Karpas-422 (cell line): ENCODE measurements around the gene XPR1. TPM values are rescaled to one million over a fixed set of nuclear protein-coding genes. Genes with fewer than 3 reads are reported as not detected.

Source experiments
- DNase-seq: peaks from one replicate; pipeline ENCODE4 v3.0.0-alpha.2; 2015
- H2AFZ ChIP-seq: fragments of 200-600 bp; sonication (generic); 2 replicates; pipeline ENCODE4 v1.6.1; 2014; ENCODE audit warnings: antibody characterized with exemption, low read length, mixed read lengths
- H3K27ac ChIP-seq: fragments of 200-600 bp; sonication (generic); 2 replicates; pipeline ENCODE4 v1.5.1; 2014; ENCODE audit warnings: mild to moderate bottlenecking, low read length, moderate library complexity
- H3K27me3 ChIP-seq: fragments of 200-600 bp; sonication (generic); 2 replicates; pipeline ENCODE4 v1.6.1; 2014; ENCODE audit warnings: low read length, mixed read lengths
- H3K36me3 ChIP-seq: fragments of 200-600 bp; sonication (generic); 2 replicates; pipeline ENCODE4 v1.6.1; 2014; ENCODE audit warnings: low read length, mixed read lengths; ENCODE audit not compliant: insufficient read depth
- H3K4me1 ChIP-seq: fragments of 200-600 bp; sonication (generic); 2 replicates; pipeline ENCODE4 v1.6.1; 2014; ENCODE audit warnings: mild to moderate bottlenecking, low read length, mixed read lengths
- H3K4me2 ChIP-seq: fragments of 200-600 bp; sonication (generic); 2 replicates; pipeline ENCODE4 v1.6.1; 2014; ENCODE audit warnings: low read length, low read depth, mild to moderate bottlenecking; ENCODE audit not compliant: poor library complexity, severe bottlenecking
- H3K4me3 ChIP-seq: fragments of 200-600 bp; sonication (generic); 2 replicates; pipeline ENCODE4 v1.5.1; 2014; ENCODE audit warnings: mild to moderate bottlenecking, antibody characterized with exemption, low read length, mixed read lengths
- H3K79me2 ChIP-seq: fragments of 200-600 bp; sonication (generic); 2 replicates; pipeline ENCODE4 v1.6.1; 2014; ENCODE audit warnings: mild to moderate bottlenecking, low read length, mixed read lengths
- H3K9ac ChIP-seq: fragments of 200-600 bp; sonication (generic); 2 replicates; pipeline ENCODE4 v1.6.0; 2014; ENCODE audit warnings: low read length
- H3K9me2 ChIP-seq: fragments of 200-600 bp; sonication (generic), shearing (Covaris generic); replicated peaks from 2 replicates; pipeline ENCODE4 v1.6.0; 2014; ENCODE audit warnings: mild to moderate bottlenecking, low read length, moderate library complexity; ENCODE audit not compliant: insufficient read depth
- H3K9me3 ChIP-seq: fragments of 300-700, 200-600 bp; sonication (generic); 2 replicates; pipeline ENCODE4 v1.6.1; 2014; ENCODE audit warnings: low read length, mixed read lengths
- H4K20me1 ChIP-seq: fragments of 200-600 bp; sonication (generic); 2 replicates; pipeline ENCODE4 v1.6.1; 2014; ENCODE audit warnings: mild to moderate bottlenecking, antibody characterized with exemption, low read length, low read depth; ENCODE audit not compliant: insufficient read depth
- total RNA-seq: library from RNA; depleted of rRNA; stranded (reverse); fragments of >200 nt; shearing (Covaris generic); gene quantifications from 2 replicates; pipeline ENCODE4 v1.2.3, GENCODE V29; 2014; ENCODE audit warnings: low replicate concordance

Gene XPR1
- total RNA-seq, 1 experiment from 2014 or later: 38.3 TPM

DNA sequence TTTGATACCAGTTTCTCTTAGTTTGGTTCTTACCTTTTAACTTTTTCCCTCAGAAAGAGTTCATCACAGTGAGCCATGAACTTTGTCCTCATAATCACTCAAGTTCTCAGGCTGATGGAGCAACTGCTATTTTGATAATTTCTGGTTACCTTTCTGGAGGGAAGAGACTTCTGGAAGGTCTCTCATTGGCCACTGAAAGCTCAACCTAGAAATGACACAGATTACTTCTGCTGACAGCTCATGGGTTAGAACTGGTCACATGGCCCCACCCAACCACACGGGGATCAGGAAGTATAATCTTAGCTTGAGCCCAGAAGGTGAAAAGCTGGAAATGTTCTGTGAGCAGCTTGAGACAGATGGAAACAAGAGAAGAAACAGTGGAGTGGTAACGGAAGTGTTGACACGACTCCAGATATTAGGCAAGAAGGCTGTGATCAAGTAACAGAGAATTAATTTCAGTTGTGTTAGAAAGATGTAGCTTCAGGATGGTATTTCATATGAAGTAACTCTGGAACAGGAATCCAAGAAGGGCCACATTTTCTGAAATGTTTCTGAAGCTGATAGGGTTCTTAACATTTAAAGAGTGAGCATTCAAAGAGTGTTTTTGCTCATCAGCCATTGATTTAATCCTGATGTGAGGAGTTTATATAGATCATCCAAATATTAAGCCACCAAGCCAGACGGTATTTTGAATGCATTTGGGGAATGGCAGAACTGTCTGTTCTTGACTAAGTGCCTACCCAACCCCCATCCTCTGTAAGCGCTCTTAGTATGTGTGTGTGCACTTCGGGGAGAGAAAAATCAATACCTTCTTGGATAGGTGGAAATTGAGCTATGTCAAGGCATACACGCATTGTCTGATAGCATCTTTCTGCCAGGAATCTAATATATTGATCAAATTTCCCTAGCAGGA, 21.9 kb upstream of the XPR1 start:
- Histone ChIP-seq H3K4me2 (no peak overlapping the region), H2AFZ (peak overlapping the region; percentile 59), H3K4me3 (no peak overlapping the region), H3K36me3 (no peaks in the 10 kb centered on the region), H3K4me1 (peaks cover 21% of the 10 kb centered on the region), H3K79me2 (no peaks in the 10 kb centered on the region), H3K9me3 (no peaks in the 10 kb centered on the region), H4K20me1 (no peaks in the 10 kb centered on the region), H3K9ac (no peak overlapping the region), H3K9me2 (no peaks in the 10 kb centered on the region), H3K27me3 (no peaks in the 10 kb centered on the region), H3K27ac (no peak overlapping the region)
- no peak for DNase-seq

DNA sequence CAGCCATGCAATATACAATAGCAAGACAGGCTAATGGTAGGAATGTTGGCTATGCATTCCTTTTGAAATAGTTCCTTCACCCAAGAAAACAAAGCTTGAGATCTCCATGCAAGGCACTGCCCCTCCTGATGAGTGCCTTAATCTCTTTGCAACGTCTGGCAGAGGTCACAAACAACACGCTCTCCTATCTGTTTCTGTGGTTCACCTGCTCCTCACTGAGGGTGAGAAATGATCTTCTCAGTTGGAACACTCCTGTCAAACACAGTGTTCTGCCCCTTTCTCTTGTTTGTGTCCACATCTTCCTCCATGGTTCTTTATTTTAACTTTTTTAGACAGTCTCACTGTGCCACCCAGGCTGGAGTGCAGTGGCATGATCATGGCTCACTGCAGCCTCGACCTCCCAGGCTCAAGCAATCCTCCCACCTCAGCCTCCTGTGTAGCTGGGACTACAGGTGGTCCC, 21.2 kb upstream of the XPR1 start:
- Histone ChIP-seq H3K4me1 (peaks cover 19% of the 10 kb centered on the region), H3K9me3 (no peaks in the 10 kb centered on the region), H3K9me2 (no peaks in the 10 kb centered on the region), H2AFZ (no peak overlapping the region), H3K4me3 (no peak overlapping the region), H3K79me2 (no peaks in the 10 kb centered on the region), H4K20me1 (no peaks in the 10 kb centered on the region), H3K9ac (no peak overlapping the region), H3K27me3 (no peaks in the 10 kb centered on the region), H3K4me2 (no peak overlapping the region), H3K27ac (no peak overlapping the region; the same call in 1 of the 2 replicates), H3K36me3 (no peaks in the 10 kb centered on the region)
- no peak for DNase-seq

DNA sequence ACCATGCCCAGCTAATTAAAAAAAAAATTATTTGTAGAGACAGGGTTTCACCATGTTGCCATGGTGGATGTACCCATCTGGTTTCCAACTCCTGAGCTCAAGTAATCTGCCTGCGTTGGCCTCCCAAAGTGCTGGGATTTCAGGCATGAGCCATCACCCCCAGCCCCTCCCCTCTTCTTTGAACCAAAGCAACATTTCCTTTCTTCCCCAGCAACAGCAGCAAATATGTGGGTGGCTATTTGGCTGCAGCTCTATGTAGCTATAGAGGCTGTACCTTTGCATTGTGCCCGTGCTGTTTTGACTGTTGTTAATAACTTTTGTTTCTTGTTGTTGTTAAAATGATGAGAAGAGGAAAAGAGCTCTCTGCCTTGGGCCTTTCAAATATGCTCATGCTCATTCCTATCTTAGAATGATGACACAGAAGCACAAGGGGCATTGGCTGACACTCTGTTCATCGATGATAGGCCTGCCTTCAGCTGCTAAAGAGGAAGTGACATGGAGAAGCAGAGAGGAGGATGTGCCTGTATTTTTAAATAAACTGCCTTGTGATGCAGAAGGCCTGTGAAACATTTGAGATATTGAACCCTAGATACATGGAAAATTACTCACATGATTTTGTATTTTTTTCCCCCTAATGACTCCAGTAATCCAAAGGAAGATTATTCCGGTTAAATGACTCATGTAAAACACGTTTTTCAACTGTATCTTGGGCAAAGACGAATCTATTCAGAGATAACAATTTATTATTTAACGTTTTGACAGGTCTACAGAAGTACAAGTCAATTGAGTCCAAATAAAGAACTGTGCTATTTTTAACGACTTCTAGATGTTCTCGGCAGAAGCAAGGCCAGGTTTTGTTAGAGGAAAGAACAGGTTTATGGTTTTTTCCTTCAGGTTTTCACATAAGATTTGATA, 20.5 kb upstream of the XPR1 start:
- H3K9ac ChIP-seq: peak overlapping the region; percentile 29; the same call in 1 of the 2 replicates
- H3K4me3 ChIP-seq: peak overlapping the region; percentile 18; the same call in 1 of the 2 replicates
- DNase-seq: peak; percentile 88
- H2AFZ ChIP-seq: peak overlapping the region; percentile 93
- no peaks in the 10 kb centered on the region for H3K79me2 ChIP-seq
- no peaks in the 10 kb centered on the region for H3K36me3 ChIP-seq
- H3K27me3 ChIP-seq: no peaks in the 10 kb centered on the region
- peaks cover 19% of the 10 kb centered on the region for H3K4me1 ChIP-seq
- peak overlapping the region; percentile 75 for H3K27ac ChIP-seq
- H3K4me2 ChIP-seq: peak overlapping the region; percentile 57
- H3K9me2 ChIP-seq: no peaks in the 10 kb centered on the region
- H4K20me1 ChIP-seq: no peaks in the 10 kb centered on the region
- H3K9me3 ChIP-seq: no peaks in the 10 kb centered on the region

DNA sequence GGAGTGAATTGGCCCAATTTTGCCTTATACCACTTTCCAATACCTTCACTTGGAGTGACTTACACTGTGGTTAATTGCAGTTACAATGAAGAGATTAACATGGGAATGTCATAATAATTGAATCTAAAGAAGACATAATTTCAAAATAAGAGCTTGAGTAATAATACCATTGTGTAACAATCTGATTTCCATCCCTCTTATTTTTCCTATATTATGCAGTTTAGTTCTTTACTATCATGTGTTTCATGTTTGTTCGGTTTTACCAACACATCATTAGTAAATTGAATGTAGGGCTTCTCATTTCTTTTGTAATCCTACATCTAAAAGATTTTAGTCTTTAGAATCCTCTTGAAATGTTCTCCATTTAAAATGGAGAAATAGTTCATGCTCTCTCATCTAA, 19.2 kb upstream of the XPR1 start:
- Histone ChIP-seq H3K4me2 (peak overlapping the region; percentile 57), H3K9me3 (no peaks in the 10 kb centered on the region), H3K4me3 (no peak overlapping the region), H3K79me2 (no peaks in the 10 kb centered on the region), H4K20me1 (no peaks in the 10 kb centered on the region), H3K9ac (no peak overlapping the region), H2AFZ (peak overlapping the region; percentile 93; the same call in 1 of the 2 replicates), H3K27me3 (no peaks in the 10 kb centered on the region), H3K27ac (peak overlapping the region; percentile 75; the same call in 1 of the 2 replicates), H3K36me3 (no peaks in the 10 kb centered on the region), H3K4me1 (peaks cover 20% of the 10 kb centered on the region), H3K9me2 (no peaks in the 10 kb centered on the region)
- no peak for DNase-seq

DNA sequence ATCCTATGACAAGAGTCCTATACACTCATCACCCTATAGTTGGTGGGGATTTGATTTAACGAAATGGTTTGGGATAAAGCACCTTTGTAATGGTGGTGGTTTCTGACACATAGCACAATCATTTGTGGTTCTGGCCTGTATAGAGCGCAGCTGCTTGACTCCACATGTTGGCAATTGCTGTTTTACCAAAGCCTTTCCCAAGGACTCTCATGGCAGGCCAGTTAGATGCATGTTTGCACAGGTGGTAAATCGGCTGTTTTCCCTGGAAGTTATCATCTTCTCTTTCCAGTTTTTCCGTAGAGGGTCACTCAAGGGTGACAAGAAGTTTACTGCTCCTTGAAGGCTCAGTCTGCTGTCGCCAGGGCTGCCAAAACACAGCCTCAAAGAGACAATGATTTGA, 17.1 kb upstream of the XPR1 start:
- Histone ChIP-seq H3K27ac (no peak overlapping the region), H3K27me3 (no peaks in the 10 kb centered on the region), H3K4me3 (no peak overlapping the region), H3K4me2 (no peak overlapping the region), H3K9me3 (no peaks in the 10 kb centered on the region), H3K79me2 (no peaks in the 10 kb centered on the region), H3K36me3 (no peaks in the 10 kb centered on the region), H3K4me1 (peaks cover 23% of the 10 kb centered on the region), H3K9me2 (no peaks in the 10 kb centered on the region), H4K20me1 (no peaks in the 10 kb centered on the region), H3K9ac (no peak overlapping the region), H2AFZ (no peak overlapping the region)
- DNase-seq: no peak

DNA sequence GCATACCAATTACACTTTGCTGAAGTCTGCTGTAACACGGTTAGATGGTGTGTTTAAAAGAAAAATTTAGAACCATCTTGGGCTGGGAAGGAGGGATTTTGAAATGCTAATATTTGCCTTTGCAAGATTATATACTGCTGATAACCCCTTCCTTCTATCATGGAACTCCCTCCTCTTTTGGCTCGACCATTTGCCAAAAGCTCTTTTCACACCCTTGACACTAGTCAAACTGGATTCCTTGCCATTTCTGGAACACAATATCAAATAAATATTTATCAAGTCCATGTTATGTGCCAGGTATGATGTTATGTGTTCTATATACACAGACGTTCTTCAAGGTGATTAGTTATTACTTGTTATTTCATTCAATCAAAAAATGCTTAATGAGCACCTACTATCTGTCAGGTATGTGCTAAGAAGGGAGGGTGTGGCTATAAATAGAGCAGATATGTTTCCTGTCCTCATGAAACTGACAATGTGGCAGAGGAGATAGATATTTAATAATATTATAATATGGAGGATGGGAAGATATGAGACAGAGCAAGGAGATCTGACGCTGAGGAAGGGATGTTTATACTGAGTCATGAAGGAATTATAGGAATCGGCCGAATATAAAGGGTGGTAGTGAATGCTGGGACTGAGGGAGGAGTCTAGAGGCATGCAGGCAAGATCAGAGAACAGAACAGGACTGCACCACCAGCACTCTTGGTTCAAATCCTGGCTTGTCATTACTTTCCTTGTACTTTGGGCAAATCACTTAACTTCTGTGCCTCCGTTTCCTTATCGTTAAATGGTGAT, 16.1 kb upstream of the XPR1 start:
- no peak overlapping the region for H3K9ac ChIP-seq

DNA sequence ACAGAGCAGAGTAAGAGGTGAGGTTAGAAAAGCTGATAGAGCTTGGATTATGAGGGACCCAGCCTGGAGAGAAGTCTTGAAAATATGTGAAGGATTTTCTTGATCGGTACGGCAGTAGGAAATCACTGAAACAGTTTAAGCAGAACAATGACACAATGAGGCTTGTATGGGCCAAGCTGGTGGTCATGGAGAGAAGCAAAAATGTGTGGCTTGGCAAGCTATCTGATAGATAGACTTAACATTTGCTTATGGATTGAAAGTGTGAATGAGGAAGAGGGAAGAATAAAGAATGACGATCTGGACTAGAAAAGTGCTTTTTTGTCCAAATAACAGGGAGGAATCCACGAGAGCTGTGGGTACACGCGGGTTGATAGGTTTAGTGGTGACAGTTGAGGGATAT, 15.4 kb upstream of the XPR1 start:
- Histone ChIP-seq H3K4me3 (no peak overlapping the region), H3K27ac (no peak overlapping the region), H3K4me2 (no peak overlapping the region), H3K4me1 (peaks cover 17% of the 10 kb centered on the region), H3K9me2 (no peaks in the 10 kb centered on the region), H3K9me3 (no peaks in the 10 kb centered on the region), H3K9ac (no peak overlapping the region), H3K36me3 (no peaks in the 10 kb centered on the region), H3K27me3 (no peaks in the 10 kb centered on the region), H4K20me1 (no peaks in the 10 kb centered on the region), H2AFZ (no peak overlapping the region), H3K79me2 (no peaks in the 10 kb centered on the region)
- no peak for DNase-seq

More for the DNA sequence above, 16.1 kb upstream of the XPR1 start:
- Histone ChIP-seq H3K4me1 (peaks cover 23% of the 10 kb centered on the region), H3K9me3 (no peaks in the 10 kb centered on the region), H3K27me3 (no peaks in the 10 kb centered on the region), H4K20me1 (no peaks in the 10 kb centered on the region), H3K36me3 (no peaks in the 10 kb centered on the region), H3K9me2 (no peaks in the 10 kb centered on the region), H2AFZ (no peak overlapping the region), H3K27ac (no peak overlapping the region), H3K79me2 (no peaks in the 10 kb centered on the region), H3K4me2 (no peak overlapping the region), H3K4me3 (no peak overlapping the region)
- DNase-seq: no peak
